Measurements from ENCODE around the gene EXOSC3.
"Not testable (repeated sequence)": the region's sequence is repeated elsewhere in the genome, so short reads cannot be mapped to it uniquely, and the experiment has no call there.

The EXOSC3 gene

GRCh38 chr9:37784616-37785483, at the start of gene EXOSC3:
Gene EXOSC3, minus strand, starts transcription at chr9:37785064. Its CDS starts 20 bp downstream, at chr9:37785044.
- DNase-seq (ENCODE audit: low read depth in 2 of 2) = peak; percentile 74 to 80

DNA sequence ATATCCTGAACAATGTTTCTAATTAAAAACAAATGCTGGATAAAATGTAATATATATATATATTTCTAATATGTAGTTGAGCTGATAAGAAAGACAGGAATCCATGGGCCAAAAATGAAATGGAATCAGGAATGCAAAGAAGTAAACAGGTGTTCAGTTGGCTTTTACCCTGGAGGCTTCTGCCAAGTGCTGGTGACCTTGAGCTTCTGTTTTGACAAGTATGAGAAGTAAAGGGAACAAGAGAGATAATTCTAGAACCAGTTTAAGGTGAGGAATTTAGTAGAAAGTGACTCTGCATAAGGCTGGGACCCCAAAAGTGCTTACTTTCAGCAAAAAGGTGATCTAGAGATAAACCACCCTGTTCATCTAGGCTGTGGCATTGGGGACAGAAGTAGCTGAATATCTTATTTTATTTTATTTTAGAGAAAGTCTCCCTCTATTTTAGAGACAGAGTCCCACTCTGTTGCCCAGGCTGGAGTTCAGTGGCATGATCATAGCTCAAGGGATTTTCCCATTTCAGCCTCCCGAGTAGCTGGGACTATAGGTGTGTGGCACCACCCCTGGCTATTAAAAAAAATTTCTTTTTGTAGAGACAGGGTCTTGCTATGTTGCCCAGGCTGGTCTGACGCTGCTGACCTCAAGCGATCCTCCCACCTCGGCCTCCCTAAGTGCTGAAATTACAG, 42.8 kb upstream of the EXOSC3 start:
- no peak for DNase-seq (ENCODE audit: low read depth in 2 of 2)

DNA sequence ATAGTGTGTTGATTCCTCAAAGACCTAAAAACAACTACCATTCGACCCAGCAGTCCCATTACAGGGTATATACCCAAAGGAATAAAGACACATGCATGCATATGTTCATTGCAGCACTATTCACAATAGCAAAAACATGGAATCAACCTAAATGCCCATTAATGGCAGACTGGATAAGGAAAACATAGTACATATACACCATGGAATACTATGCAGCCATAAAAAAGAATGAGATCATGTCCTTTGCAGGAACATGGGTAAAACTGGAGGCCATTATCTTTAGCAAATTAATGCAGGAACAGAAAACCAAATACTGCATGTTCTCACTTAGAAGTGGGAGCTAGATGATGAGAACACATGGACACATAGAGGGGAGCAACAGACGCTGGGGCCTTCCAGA, 40.3 kb upstream of the EXOSC3 start:
- DNase-seq (ENCODE audit: low read depth in 2 of 2) = not testable (repeated sequence)

DNA sequence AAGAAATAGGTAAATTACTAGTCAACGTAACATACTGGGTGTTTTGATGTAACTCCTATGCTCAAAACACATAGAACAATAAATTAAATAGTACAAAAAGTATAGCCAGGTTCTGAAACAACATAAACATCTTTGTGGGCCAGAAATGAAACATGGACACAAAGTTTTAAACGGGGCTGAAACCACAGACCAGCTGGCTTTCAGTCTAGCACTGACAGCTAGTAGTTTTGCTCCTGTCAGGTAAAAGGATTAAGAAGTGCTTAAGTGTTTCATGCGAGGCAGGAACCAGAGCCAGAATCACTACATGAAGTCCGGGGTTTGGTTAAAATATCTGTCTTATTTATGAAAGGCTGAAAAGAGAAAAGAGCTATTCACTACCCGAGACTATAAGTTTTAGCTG, 35.3 kb upstream of the EXOSC3 start:
- DNase-seq (ENCODE audit: low read depth in 2 of 2) = no peak

GRCh38 chr9:37818849-37819248, 34.0 kb upstream of the EXOSC3 start:
- DNase-seq (ENCODE audit: low read depth in 2 of 2) = no peak

DNA sequence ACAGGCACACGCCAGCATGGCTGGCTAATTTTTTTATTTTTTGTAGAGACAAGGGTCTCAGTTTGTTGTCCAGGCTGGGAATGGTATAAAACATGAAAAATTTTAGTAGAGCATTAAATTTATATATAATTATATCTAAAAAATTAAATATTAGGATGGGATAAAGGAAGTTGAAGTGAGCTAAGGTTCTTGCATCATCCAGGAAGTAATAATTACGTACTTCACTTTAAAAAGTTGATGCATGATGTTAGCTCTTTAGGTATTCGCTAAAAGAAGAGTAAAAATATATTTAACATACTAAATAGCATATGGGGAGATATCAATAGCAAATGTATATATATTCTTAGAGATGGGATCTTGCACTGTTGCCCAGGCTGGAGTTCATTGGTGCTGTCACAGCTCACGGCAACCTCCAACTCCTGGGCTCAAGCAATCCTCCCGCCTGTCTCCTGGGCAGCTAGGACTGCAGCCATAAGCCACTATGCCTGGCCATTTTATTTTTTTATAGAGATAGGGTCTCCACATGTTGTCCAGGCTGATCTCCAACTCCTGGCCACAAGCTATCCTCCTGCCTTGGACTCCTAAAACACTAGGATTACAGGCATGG, 28.0 kb upstream of the EXOSC3 start:
- DNase-seq (ENCODE audit: low read depth in 2 of 2) = no peak

- no peak for DNase-seq (ENCODE audit: low read depth in 2 of 2)
Measured at GRCh38 chr9:37811906-37812476, 27.1 kb upstream of the EXOSC3 start.

DNA sequence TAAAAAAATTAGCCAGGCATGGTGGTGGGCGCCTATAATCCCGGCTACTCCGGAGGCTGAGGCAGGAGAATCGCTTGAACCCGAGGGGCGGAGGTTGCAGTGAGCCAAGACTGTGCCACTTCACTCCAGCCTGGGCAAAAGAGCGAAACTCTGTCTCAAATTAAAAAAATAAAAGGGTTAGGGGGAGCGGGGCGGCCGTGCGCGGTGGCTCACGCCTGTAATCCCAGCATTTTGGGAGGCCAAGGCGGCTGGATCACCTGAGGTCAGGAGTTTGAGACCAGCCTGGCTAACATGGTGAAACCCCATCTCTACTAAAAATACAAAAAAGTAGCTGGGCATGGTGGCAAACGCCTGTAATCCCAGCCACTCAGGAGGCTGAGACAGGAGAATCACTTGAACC, 24.8 kb upstream of the EXOSC3 start:
- not testable (repeated sequence) for DNase-seq (ENCODE audit: low read depth in 2 of 2)

DNA sequence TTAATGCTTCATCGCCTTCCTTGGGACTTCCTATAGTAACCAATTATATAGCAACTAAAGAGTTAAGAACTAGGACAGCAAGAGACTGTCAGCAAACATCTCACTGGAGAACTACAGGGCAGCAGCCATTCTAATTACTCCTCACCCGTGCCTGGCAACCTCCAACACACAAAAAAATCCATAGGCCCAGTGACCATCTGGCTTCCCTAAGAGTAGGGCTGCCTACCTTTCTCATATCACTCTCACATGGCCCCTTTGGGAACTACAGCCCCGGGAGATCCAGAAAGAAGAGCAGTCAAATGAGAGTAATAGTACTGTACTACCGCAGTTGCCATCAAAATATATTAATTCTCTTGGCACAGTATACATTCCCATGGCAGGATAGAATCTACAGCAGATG, 21.4 kb upstream of the EXOSC3 start:
- no peak for DNase-seq (ENCODE audit: low read depth in 2 of 2)

DNA sequence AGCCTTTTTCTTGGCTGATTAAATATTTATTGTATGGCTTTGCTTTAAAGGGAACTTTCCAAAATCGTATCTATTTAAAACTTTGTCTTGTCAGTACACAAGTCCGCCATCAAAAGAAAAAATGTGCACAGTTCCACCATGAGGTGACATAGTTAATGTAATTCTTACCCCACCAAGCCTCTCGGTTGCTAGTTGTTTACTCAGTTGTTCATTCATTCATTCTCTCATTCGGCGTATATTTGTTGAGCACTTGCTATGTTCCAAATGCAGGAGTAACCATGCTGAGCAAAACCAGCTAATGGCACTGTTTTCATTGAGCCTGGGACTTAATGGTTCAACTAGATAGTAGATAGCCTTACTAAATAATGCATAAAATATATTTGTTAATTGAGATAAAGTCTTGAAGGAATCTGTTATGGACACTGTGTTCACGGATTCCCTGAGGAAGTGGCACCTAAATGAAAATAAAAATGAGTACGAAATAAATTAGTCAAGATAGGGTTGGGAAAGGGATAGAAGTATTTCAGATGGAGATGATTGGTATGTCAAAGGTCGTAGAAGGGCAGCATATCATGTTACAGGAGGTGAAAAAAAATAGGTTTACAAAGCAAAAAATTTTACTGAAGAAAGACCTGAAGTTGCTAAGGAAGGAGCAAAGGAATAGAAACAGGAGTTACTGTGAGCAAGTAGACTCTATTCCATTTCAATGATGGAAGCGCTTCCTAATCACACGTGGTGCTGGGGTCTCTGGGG, 17.3 kb upstream of the EXOSC3 start:
- no peak for DNase-seq (ENCODE audit: low read depth in 2 of 2)

DNA sequence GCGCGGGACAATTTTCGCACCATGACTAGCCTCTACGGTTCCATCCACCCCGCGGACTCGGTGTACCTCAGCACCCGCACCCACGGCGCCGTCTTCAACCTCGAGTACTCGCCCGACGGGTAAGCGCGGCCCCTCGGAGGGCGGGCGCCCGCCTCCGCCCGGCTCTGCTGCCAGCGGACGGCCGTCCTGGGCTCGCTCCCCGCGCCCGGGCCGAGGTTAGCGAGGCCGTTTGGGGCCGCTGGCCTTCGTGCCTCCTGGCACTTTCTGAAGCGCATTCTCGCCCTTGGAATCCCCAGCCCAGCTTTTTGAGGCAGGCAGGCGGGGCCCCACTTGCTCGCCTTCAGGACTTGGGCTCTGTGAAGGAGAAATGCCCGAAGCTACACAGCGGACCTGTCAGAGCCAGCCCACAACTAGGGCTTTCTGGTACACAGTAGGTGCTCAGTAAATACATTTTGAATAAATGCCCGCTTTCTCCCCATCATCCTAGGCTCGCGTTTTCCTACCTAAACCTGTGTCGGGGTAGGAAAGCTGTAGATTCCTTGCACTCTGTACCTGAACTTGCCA, 16.5 kb upstream of the EXOSC3 start:
- DNase-seq (ENCODE audit: low read depth in 2 of 2) = peak in 1 of 2 donors; percentile 25

DNA sequence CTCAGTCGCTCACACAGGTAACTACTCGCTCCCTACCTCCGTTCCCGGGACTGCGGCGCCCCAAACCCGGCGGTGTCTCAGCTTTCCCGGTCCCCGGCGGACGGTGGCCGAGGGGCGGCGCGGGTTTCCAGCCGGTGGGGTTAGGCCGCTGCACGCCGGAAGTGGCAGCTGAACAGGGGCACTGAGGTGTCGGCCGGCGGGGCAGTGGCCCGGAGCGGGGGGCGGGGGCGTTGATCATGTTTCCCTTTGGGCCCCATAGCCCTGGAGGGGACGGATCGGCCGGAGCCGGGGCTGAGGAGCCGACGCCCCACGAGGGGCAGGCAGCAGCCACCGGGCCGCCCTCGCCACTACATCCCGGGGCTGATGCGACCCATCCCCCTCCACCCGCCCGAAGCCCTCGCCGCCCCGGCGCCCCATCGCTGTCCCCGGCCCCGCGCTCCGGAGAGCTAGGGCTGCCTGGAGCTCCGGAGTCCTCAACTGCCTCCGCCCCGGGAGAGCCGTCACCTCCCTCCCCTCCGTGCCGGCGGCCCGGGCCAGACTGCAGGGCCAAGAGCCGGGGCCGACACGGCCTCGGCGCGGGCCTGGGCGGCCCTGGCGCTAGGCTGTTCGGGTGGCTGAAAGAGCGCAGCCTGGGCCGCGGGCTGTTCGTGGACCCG, 15.9 kb upstream of the EXOSC3 start, which contains the start of gene DCAF10:
Gene DCAF10 (plus strand): TSS at position 167 of the 656 bp plus-strand sequence. CDS start 70 bp downstream, at position 237.
- peak; percentile 84 to 88 for DNase-seq (ENCODE audit: low read depth in 2 of 2)

GRCh38 chr9:37798677-37799076, 13.8 kb upstream of the EXOSC3 start:
- DNase-seq (ENCODE audit: low read depth in 2 of 2) = no peak

GRCh38 chr9:37796232-37796631, 11.4 kb upstream of the EXOSC3 start:
- no peak for DNase-seq (ENCODE audit: low read depth in 2 of 2)

GRCh38 chr9:37792122-37792521, 7.3 kb upstream of the EXOSC3 start:
- no peak for DNase-seq (ENCODE audit: low read depth in 2 of 2)

GRCh38 chr9:37790096-37790495, 5.2 kb upstream of the EXOSC3 start:
- no peak for DNase-seq (ENCODE audit: low read depth in 2 of 2)

- no peak for DNase-seq (ENCODE audit: low read depth in 2 of 2)
Measured at GRCh38 chr9:37788332-37788731, 3.5 kb upstream of the EXOSC3 start.

- no peak for DNase-seq (ENCODE audit: low read depth in 2 of 2)
Measured at GRCh38 chr9:37787059-37787458, 2.2 kb upstream of the EXOSC3 start.

DNA sequence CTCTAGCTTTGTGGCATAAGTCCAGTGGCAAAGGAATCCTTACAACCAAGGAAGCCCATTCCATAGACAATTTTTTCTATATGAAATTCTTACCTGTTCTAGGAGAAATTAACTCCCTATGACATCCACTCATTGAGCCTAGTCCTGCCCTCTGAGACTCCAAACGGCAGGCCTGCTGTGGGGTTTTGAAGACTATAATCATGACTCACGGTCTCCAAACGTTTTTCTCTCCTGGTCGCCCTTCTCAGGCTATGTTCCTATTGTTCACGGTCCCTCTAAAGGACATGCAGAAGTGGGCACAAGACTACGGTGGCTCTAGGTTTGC, 611 bp downstream of the EXOSC3 start:
- DNase-seq (ENCODE audit: low read depth in 2 of 2) = no peak

- DNase-seq (ENCODE audit: low read depth in 2 of 2) = no peak
Measured at GRCh38 chr9:37778534-37778933, 6.3 kb downstream of the EXOSC3 start.

GRCh38 chr9:37776328-37776727, 8.5 kb downstream of the EXOSC3 start:
- no peak for DNase-seq (ENCODE audit: low read depth in 2 of 2)

Data from activated CD4-positive, alpha-beta T cell treated with anti-CD3 and anti-CD28 coated beads for 24 hours (primary cell).